Right lobe of liver (tissue), 6 donors: ENCODE results near the gene DZIP1L. TPM values are rescaled to one million over a fixed set of nuclear protein-coding genes. Genes with fewer than 3 reads are reported as not detected.
"Not testable (repeated sequence)": the region's sequence is repeated elsewhere in the genome, so short reads cannot be mapped to it uniquely, and the experiment has no call there.

Experiments
- ATAC-seq, 4 donors: fragments of 200-7000 bp; cut with Tn5 transposase; one replicate each; pipeline ENCODE4 v1.9.1; 2020; ENCODE audit warnings: mild to moderate bottlenecking in 4 of 4, moderate library complexity in 4 of 4
- DNase-seq, 3 donors: peaks; one replicate each; pipeline ENCODE4 v3.0.0-alpha.2; 2020
- H3K27ac ChIP-seq, 3 donors: fragments of 200-600 bp; one replicate each; pipeline ENCODE4 v1.8.0; 2022
- H3K27me3 ChIP-seq, 2 donors: fragments of 200-600 bp; one replicate each; pipeline ENCODE4 v1.8.0; 2022
- H3K36me3 ChIP-seq, 4 donors: fragments of 200-600 bp; sonication (generic) in 1 of 4; one replicate each; pipeline versions ENCODE4 v1.5.1 to v1.8.0; 2017 to 2022; ENCODE audit warnings: control low read depth in 1 of 4
- H3K4me1 ChIP-seq, 4 donors: fragments of 200-600 bp; sonication (generic) in 1 of 4; one replicate each; pipeline versions ENCODE4 v1.5.1 to v1.8.0; 2017 to 2022; ENCODE audit warnings: control low read depth in 1 of 4
- H3K4me3 ChIP-seq, 3 donors: fragments of 200-600 bp; one replicate each; pipeline ENCODE4 v1.8.0; 2022
- H3K9me3 ChIP-seq, 4 donors: fragments of 200-600 bp; sonication (generic) in 1 of 4; one replicate each; pipeline versions ENCODE4 v1.5.1 to v1.8.0; 2017 to 2022; ENCODE audit warnings: control low read depth in 1 of 4
- CTCF ChIP-seq, 4 donors: fragments of 200-600 bp in 3 of 4; fragments of 450-650 bp in 1 of 4; IDR thresholded peaks; one replicate each; pipeline versions ENCODE4 v1.5.1 to v1.8.0; 2016 to 2022; ENCODE audit warnings: antibody characterized with exemption in 4 of 4, mild to moderate bottlenecking in 2 of 4
- POLR2A ChIP-seq: fragments of 450-650 bp; IDR thresholded peaks from one replicate; pipeline ENCODE4 v1.6.1; 2017; ENCODE audit warnings: antibody characterized with exemption, mild to moderate bottlenecking
- WGBS: methylation state at CpG from one replicate; pipeline ENCODE4 v1.1.6; 2018; ENCODE audit warnings: low coverage, low lambda C conversion rate; ENCODE audit not compliant: insufficient coverage; ENCODE audit errors: missing lambda C conversion rate; 5-methylcytosine and 5-hydroxymethylcytosine counted together
- intact Hi-C, 2 donors: fragments of 100-400 bp; cut with DNase I; formaldehyde crosslinking; loops; one replicate each; pipeline versions ENCODE4 v1.11.2 to v1.14.1; 2022
- total RNA-seq, 6 experiments: library from RNA; depleted of rRNA in 2 of 6; stranded (reverse); fragments of >200 nt in 2 of 6; fragmentation: NEBNext Ultra II Directional in 3 of 6; extraction: Animal tissue kit (Norgen Biotek cat#: 25700) in 3 of 6; gene quantifications; one replicate each; pipeline versions ENCODE4 v1.1.0 to v1.2.4, GENCODE V29; 2016 to 2023
- donor health status: DM: no; HTN: yes; CAD: no.
- donor health status: DM: no; HTN: no; CAD: no.
- donor health status: DM: no; HTN: no; CAD: no.
- donor health status: DM: no; HTN: yes; CAD: no.
- donor health status: DM: no; HTN: yes; CAD: no.

DZIP1L gene
- total RNA-seq, 6 experiments from 2014 or later, result 0.92 to 2.2 (median 1.2) TPM

- 65% methylated on average over 4 of the region's 4 CpGs for WGBS
- no peak for DNase-seq
Observed at GRCh38 chr3:138148503-138148902, 33.1 kb upstream of the DZIP1L start.

DNA sequence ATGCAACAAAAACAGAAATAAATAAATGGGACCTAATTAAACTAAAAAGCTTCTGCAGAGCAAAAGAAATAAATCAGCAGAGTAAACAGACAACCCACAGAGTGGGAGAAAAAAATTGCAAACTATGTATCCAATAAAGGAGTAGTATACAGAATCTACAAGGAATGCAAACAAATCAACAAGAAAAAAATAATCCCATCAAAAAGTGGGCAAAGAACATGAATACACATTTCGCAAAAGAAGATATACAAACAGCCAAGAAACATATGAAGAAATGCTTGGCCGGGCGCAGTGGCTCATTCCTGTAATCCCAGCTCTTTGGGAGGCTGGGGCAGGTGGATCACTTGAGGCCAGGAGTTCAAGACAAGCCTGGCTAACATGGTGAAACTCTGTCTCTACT is 26.8 kb upstream of the DZIP1L start:
- H3K36me3 ChIP-seq, H3K4me1 ChIP-seq, H3K4me3 ChIP-seq, H3K27ac ChIP-seq, ATAC-seq, DNase-seq, H3K27me3 ChIP-seq, intact Hi-C loops, H3K9me3 ChIP-seq: not testable (repeated sequence)
- 90% methylated on average over 3 of the region's 3 CpGs for WGBS

More at GRCh38 chr3:138148503-138148902, 33.1 kb upstream of the DZIP1L start:
- H3K27me3 ChIP-seq, result no peaks in the 10 kb centered on the region
- H3K36me3 ChIP-seq, result no peaks in the 10 kb centered on the region
- intact Hi-C loops, result no loop called here
- no peak for ATAC-seq
- no peak overlapping the region for H3K27ac ChIP-seq
- no peaks in the 10 kb centered on the region for H3K4me1 ChIP-seq
- H3K4me3 ChIP-seq, result no peak overlapping the region
- TF ChIP-seq POLR2A (no peak), CTCF (IDR thresholded peaks at IDR 0.05) (no peak)
- H3K9me3 ChIP-seq, result no peaks in the 10 kb centered on the region

GRCh38 chr3:138140940-138141339 is 25.5 kb upstream of the DZIP1L start:
- Histone ChIP-seq H3K27ac (no peak overlapping the region), H3K27me3 (no peaks in the 10 kb centered on the region), H3K4me1 (no peaks in the 10 kb centered on the region), H3K9me3 (no peaks in the 10 kb centered on the region), H3K4me3 (no peak overlapping the region), H3K36me3 (no peaks in the 10 kb centered on the region)
- ATAC-seq (no peak), DNase-seq (no peak)
- intact Hi-C loops, result no loop called here
- TF ChIP-seq CTCF (IDR thresholded peaks at IDR 0.05), result no peak
- no peak for TF ChIP-seq POLR2A

GRCh38 chr3:138139691-138140090 is 24.3 kb upstream of the DZIP1L start:
- Histone ChIP-seq H3K4me3 (no peak overlapping the region), H3K36me3 (no peaks in the 10 kb centered on the region), H3K27ac (no peak overlapping the region), H3K4me1 (no peaks in the 10 kb centered on the region), H3K27me3 (no peaks in the 10 kb centered on the region), H3K9me3 (no peaks in the 10 kb centered on the region)
- DNase-seq, result no peak
- TF ChIP-seq POLR2A (no peak), CTCF (IDR thresholded peaks at IDR 0.05) (no peak)
- no peak for ATAC-seq
- 31% methylated on average over 2 of the region's 2 CpGs for WGBS
- intact Hi-C loops, result no loop called here

DNA sequence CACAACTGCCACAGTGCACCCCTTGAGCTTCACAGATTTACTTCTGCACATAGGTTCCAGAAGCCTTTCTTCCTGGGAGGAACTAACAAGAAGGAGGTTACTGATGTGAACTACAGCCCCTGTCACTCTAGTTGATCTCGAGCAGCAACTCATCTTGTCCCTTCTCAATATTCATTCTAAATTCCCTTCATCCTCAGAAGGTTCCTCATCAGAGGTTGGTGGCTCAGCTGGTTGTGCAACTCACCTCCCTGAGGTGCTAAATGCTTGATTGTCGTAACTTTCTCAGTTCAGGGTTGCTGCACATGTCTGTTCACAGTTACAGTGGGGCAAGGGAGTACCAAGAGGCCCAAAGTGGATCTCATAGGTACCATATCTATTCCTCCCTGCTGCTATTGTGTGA is 22.5 kb upstream of the DZIP1L start:
- H3K9me3 ChIP-seq, result no peaks in the 10 kb centered on the region
- no peak for TF ChIP-seq CTCF (IDR thresholded peaks at IDR 0.05)
- no peak for TF ChIP-seq POLR2A
- no peak for DNase-seq
- no peaks in the 10 kb centered on the region for H3K36me3 ChIP-seq
- ATAC-seq, result no peak
- H3K27me3 ChIP-seq, result no peaks in the 10 kb centered on the region
- no peaks in the 10 kb centered on the region for H3K4me1 ChIP-seq
- no peak overlapping the region for H3K4me3 ChIP-seq
- no peak overlapping the region for H3K27ac ChIP-seq
- intact Hi-C loops, result no loop called here
- WGBS, result 66% methylated on average over 2 of the region's 2 CpGs
